NCI-H526 treated with DMSO at 0.1 percent for 48 hours (cell line): Measurements from ENCODE around the gene RETREG1.
A peak's percentile ranks its signal among the peaks of the same experiment; 100 is the strongest.
"Not testable (repeated sequence)": the region's sequence is repeated elsewhere in the genome, so short reads cannot be mapped to it uniquely, and the experiment has no call there.

ENCODE experiments used
- DNase-seq: peaks from one replicate; lab custom pipeline; 2025; lab: John Stamatoyannopoulos, UW

RETREG1 gene, protein sequence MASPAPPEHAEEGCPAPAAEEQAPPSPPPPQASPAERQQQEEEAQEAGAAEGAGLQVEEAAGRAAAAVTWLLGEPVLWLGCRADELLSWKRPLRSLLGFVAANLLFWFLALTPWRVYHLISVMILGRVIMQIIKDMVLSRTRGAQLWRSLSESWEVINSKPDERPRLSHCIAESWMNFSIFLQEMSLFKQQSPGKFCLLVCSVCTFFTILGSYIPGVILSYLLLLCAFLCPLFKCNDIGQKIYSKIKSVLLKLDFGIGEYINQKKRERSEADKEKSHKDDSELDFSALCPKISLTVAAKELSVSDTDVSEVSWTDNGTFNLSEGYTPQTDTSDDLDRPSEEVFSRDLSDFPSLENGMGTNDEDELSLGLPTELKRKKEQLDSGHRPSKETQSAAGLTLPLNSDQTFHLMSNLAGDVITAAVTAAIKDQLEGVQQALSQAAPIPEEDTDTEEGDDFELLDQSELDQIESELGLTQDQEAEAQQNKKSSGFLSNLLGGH

DNA sequence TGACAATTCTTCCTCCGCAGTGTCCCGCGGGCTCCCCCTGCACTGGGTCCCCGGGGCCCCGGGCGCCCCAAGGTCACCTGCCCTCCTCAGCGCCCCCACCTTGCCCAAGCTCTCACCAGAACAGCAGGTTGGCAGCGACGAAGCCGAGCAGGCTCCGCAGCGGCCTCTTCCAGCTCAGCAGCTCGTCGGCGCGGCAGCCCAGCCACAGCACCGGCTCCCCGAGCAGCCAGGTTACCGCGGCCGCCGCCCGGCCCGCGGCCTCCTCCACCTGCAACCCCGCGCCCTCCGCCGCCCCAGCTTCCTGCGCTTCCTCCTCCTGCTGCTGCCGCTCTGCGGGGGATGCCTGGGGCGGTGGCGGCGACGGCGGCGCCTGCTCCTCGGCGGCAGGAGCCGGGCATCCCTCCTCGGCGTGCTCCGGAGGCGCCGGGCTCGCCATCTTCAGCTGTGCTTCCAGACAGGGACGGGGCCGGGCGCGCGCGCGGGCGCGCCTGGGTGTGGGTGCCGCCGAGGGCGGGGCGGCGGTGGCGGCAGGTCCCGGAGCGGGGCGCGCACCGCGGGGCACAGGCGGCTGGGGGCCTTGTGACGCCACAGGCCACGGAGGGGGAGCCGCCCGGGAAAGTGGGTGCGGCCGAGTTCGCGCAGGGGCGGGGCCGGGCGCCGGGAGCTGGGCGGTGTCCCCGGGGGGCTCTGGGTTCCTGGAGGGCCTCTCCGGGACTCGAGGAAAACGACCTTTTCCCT is at the start of gene RETREG1:
Gene RETREG1 (minus strand): TSS at position 462 of the 738 bp plus-strand sequence. CDS start 26 bp downstream, at position 436.
- DNase-seq = peak; percentile 47

DNA sequence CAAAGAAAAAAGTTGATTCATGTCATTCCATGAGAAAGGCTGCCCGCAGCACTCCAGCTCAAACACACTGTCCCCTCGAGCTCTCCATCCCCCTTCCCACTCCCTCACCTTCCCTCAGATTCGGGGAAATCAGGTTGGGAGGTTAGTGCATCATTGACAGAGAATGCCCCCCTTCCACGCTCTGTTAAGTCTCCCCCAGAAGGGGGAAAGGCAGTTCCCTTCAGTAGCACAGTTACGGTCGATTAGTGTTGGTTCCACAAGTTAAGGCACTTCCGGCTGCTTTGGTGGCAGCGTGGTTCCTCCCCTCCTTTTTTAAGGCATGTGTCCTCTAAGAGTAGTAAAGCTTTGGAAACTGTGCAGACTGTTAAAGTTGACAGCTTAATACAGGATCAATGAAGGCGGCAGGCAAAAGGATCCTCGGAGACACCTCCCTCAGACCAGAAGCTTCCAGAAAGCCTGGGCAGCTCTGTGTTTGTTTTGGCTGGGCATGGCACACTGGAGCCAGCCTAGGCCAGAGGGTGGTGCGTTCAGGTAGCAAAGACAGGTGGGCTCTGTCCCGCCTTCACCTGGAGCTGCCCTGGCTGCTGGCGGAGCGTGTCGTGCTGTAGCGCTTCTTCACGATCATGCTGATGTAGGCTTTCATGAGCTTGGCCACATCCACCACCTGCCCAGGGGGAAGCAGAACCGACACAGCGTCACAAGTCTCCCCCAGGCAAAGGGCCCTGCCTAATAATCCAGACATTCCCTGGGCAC is 49.5 kb upstream of the RETREG1 start:
- DNase-seq = no peak

DNA sequence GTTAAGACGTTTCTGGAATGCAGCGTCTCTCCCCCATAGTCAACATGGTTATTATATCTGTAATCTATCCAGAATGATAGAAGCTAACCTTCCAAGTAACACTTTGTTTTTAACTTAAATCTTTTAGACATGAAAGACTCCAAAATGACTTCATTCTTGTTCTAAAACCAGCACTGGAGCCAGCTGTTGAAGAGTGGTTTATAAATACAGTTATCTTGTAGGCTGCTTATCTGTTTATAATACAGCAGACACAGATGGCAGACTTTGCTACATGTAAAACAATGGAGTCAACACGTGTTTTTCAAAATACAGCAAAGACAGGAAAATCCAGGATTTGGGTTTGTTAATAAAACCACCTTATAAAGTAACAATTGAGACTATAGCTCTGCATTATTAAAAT is 48.8 kb upstream of the RETREG1 start:
- DNase-seq = no peak

DNA sequence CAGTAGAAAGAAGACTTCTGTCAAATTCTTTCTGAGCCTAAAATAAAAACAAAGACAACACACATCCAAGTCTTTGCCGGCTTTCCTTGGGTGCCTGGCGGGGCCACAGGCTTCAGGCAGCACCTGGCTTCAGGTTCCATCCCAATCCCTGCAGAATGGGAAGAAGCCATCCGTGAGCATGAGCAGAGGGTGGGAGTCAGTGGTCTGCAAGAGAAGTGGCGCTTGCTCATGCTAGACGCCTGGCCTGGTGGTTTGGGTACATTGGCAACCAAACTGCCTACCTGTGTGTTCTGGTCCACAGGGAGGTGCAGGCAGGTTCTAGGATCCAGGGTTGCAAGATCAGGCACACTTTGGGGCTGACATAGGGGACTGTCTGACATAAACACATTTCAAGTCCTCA is 47.6 kb upstream of the RETREG1 start:
- DNase-seq = no peak

DNA sequence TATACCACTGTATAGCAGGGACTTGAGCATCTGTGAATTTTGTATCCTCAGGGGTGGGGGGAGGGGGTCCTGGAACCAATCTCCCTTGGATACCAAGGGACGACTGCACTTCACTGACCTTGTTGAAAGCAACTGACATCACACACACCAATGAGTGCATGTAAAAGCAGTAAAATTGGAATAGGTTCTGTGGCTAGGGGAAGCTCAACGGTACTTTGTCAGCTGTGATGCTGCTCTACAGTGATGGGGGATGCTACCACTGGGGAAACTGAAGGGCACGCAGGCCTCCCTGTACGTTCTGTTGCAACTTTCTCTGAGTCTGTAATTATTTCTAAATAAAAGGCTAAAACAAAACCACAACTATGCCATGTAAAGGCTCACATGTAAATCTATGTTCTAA is 47.0 kb upstream of the RETREG1 start:
- peak; percentile 30 for DNase-seq

DNA sequence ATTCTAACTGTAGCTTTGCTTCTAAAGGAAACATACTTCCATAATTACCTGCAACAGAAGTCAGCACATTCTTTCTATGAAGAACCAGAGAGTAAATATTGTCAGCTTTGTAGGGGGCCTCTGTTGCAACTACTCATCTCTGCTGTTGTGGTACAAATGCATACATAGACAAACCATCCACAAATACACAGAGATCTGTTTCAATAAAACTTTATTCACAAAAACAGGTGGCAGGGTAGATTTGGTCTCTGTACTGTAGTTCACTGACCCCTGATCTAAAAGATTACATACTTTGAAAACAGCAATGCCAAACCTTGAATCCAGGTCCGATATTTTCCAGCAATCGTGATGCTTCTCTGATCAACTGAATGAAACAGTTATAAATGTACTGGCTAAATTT is 44.9 kb upstream of the RETREG1 start:
- no peak for DNase-seq

DNA sequence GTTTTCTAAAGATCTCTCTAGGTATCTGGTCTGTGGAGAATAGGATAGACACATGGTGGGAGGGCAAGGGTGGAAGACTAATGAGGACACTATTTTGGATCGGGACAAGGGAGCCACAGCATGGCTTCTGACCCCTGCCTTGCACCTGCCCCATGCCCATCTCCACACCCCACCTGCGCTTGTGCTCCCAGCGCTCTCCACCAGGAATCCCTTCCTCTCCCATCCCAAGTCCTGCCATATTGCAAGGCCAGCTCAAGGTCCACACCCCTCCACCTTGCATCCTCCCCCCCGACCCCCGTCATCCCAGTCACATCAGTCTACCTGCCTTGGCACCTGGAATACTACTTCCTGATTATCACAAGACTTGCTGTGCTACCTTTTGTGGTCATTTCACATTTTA is 44.2 kb upstream of the RETREG1 start:
- DNase-seq = no peak

DNA sequence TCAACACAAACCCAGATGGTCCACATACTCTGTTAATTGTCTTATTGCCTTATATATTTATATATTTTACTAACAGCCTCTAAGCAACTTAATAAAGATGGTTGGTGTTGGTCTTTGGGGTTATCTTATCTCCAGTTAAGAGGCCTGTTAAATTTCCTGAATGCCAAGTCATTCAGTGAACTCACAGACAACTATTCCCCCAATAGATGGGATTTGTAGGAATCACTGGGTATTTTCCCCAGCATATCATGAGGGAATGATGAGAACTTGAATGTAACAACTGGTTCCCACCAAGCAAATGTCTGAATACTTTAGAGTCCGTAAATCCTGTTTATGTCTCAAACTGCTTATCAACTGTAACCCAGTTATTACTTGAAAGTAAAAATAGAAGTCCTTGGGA is 42.7 kb upstream of the RETREG1 start:
- DNase-seq = no peak

DNA sequence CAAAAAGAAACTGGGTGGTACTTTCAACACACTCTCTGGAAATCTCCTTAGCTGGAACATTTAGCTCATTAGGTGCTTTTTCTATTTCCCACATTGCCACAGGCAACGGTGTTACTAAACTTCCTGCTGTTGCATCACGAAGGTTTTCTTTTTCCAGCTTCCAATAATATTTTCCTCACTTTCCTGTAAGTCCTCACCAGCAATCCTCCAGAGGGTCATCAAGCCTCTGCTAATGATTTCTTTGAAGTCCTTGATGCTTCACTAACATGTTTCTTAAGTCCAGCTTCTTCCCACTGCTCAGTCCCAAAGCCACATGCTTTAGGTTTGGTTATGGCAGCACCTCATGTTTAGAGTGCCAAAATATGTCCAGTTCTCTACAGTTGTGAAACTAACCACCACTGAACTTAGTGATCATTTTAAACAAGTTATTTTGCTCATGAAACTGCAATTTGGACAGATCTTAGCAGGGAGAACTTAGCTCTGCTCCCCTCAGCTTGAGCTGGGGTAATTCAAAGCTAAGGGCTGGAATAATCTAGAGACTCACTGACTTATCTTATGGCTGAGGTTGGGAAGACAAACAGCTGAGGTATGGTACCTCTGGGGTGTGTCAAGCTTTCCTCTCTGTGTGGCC is 39.9 kb upstream of the RETREG1 start:
- DNase-seq = no peak

DNA sequence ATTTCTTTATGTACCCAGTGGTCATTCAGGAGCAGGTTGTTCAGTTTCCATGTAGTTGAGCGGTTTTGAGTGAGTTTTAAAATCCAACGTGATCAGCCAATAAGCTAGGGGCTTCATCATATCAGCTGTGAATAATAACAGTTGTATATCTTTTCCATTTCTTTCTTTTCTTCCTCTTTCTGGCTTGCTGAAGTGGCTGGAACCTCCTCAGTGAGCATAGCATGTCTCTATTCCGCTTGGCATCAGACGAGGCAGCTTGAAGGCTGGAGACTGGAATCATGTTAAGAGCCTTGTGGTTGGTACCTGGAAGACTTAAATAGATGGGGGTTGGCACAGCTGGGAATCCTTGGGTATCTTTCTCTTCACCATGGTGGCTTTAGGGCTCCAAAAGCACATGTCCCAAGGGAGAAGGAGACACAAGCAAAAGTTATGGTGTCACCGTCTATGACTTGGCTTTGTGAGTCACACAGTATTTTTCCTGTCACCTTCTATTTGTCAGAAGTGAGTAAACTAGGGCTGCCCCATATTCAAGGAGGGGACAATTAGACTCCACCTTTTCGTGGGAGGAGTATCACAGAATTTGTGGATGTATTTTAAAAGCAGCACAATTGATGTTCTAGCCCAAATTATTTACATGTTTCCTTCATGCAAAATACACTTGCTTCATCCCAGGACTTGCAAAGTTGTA is 38.0 kb upstream of the RETREG1 start:
- DNase-seq = no peak

DNA sequence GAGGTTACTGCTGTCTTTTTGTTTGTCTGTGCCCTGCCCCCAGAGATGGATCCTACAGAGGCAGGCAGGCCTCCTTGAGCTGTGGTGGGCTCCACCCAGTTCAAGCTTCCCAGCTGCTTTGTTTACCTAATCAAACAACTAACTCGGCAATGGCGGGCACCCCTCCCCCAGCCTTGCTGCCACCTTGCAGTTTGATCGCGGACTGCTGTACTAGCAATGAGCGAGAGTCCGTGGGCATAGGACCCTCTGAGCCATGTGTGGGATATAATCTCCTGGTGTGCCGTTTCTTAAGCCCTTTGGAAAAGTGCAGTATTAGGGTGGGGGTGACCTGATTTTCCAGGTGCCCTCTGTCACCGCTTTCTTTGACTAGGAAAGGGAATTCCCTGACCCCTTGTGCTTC is 31.9 kb upstream of the RETREG1 start:
- not testable (repeated sequence) for DNase-seq

DNA sequence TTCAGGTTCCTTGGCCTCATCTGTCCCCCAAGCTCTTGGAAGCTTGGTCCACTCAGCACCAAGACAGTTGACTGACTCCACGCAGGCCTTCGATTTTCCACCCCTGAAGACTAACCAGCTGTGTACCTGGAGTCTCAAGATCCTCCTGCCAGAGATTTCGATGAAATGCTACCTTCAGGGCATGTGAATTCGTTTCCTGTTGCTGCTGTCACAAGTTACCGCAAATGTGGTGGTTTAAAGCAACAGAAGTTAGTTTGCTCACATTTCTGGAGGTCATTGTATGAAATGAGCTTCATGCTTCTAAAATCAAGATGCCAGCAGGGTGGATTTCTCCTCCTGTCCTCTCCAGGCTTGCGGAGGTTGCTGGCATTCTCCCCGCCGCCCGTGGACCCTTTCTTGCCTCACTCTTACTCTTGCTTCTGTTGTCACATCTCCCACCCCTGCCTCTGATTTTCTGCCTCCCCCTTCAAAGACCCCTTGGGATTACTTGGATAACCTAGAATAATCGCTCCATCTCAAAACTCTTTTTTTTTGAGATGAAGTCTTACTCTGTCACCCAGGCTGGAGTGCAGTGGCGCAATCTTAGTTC is 27.6 kb upstream of the RETREG1 start:
- DNase-seq = no peak

DNA sequence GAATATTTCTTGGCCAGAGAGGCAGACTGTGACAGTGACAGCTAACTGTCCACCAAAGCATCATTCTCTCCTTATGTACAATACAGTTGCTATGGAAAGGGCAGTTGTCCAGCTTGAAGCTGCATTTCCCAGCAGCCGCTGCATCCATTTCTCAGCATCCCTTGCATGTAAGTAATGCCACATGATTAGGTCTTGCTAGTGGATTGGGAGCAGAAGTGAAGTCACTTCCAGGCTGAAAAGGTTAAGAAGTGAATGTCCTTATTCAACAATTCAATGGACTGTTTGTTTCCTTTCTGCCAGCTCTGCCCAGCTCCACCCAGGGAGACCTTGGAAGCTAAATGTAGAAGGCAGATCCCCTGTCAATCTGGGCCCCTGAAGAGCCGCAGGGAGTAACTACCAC is 26.1 kb upstream of the RETREG1 start:
- no peak for DNase-seq

DNA sequence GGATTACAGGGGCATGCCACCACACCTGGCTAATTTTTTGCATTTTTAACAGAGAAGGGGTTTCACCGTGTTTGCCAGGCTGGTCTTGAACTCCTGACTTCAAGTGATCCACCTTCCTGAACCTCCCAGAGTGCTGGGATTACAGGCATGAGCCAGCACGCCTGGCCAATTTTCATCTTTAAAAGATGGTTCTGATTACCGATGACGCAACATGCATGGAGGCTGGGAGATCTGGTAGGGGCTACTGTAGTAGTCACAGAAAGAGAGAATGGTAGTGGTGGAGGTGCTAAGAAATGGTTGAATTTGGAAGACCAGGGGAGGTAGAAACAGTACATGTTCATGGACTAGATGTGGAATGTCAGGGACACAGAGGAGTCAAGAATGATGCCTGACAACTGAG is 22.4 kb upstream of the RETREG1 start:
- DNase-seq = no peak

DNA sequence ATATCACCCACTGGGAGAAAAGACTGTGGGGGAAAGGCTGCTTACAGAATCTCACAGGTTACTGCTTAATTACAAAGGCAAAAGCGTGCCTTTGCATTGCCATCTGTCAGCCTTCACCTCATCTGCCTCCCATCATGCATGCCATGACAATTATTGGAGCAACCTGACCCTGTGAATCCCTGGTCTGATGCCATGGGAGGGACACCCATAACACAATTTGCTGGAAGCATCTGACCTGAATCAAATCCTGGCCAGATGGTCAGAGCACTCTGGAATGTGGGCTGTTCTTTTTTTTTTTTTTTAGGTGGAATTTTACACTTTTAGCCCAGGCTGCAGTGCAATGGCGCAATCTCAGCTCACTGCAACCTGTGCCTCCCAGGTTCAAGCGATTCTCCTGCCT is 11.6 kb upstream of the RETREG1 start:
- DNase-seq = no peak

DNA sequence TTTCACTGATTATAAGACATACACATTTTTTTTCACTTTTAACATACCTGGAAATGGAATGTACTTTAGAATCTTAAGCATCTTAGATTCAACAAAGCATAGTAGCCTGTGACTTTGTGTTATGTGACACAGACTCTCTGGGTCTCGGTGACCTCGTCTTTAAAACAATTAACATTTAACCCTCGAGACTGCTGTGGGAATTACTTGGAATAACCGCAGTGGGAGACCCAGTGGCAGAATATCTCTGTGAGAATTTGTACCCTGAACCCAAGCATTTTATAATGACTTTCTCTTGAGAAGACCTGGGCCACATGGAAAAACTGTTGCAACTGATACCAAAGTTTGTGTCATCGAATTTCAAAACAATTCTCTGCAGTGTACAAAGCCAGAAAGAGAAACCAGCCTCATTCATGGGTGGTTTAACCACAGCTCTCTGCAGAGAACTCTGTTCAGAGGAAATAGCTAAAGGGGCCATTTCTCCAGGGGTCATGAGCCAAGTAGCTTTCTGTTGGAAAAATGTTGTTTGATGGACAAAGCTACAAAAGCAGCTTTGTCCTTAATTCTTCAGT is 10.0 kb upstream of the RETREG1 start:
- DNase-seq = no peak

DNA sequence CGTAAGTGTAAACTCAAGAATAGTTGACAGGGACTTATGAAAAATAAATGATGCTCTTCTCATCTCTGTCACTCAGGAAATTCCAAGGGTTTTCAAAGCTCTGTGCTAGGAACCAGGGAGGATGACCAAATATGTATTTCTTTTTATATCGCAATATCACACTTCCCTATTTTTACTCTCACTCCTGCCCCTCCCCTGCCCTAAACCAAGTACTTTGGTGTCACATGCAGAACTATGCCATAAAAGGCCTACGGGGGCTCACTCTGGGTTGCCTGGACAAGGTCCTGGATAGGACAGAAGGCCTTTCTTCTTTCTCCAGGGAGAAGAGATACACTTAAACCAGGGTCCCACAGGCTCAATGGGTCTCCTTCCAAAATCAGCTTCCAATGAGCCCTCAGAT is 8.3 kb upstream of the RETREG1 start:
- no peak for DNase-seq

DNA sequence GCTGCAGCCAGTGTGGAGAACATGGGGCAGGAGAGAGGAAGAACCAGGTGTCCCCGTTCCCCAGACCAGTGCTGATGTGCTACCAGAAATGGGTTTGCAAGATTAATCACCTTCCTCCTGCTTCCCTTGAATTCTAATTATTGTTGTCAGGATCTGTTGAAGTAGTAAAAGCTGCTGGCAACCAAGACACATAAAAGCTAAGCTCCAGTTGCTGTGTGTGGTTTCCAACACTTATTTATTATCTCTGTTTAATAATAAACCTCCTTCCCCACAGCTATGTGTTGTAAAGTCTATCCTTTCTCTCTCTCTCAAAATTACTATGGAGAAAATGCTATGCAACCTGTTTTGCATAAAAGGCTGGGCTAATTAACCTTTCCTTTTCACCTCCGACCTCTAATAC is 2.3 kb upstream of the RETREG1 start:
- no peak for DNase-seq

DNA sequence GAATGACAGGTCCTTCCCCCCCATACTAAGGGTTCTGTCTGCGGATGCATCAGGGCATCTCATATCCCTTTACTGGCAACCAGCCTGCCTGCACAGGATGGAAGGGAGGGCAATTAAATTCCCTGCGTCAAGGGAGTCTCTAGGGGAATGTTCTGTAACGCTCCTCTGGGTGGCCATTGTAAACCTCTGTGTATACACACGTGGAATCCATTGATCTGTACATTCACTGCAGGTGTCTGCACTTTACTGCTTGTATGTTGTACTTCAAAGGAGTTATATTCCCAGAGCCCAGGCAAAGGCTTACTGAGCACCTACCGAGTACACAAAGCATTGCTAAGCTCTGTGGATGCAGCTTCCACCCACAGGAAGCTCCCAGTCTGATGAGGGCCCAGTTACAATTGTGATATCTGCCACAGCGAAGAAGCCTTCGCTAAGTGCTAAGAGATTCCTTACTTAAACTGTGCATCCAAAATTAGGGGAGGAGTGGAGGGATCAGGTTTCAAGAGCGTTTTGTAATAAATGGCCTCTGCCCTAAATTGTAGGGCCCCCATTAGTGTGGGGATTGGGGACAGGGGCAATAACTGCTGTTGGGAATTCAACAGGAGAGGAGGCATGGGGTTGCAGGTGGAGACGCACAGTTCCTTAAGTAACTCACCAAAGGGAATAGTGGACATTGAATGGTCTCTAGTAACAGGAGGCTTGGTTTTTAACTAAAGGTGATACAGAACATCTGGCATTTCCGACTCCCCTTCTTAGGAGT is 1.5 kb upstream of the RETREG1 start:
- peak; percentile 65 for DNase-seq
